Measurements from ENCODE around the gene KRTAP10-1. TPM values are rescaled to one million over a fixed set of nuclear protein-coding genes. Genes with fewer than 3 reads are reported as not detected.

Gene KRTAP10-1
- polyA plus RNA-seq, 2 of the 4 experiments (the other 2 are of a cell fraction), result not detected

- H3K4me1 ChIP-seq, result no peaks in the 10 kb centered on the region
- WGBS (ENCODE audit: missing lambda C conversion rate), result 74% methylated on average over 10 of the region's 33 CpGs
- ChIA-PET CTCF (no interaction called here), POLR2A (no interaction called here)
- no peak for DNase-seq (ENCODE audit: low read depth in 1 of 2, low spot score in 1 of 2)
- no peak overlapping the region for H3K27ac ChIP-seq
- no peak for ATAC-seq
- peaks cover 14% of the 10 kb centered on the region; the same call in 2 of the 3 replicates for H3K9me3 ChIP-seq
- no peak for FAIRE-seq
- H3K4me3 ChIP-seq, result no peak overlapping the region
- no peak overlapping the region for H3K4me2 ChIP-seq
- TF ChIP-seq HEYL (CRISPR knock-in tag; IDR thresholded peaks at IDR 0.05) (no peak), KDM1A (IDR thresholded peaks at IDR 0.05; ENCODE audit: low read depth) (no peak), PBX3 (IDR thresholded peaks at IDR 0.05) (no peak), PHF8 (IDR thresholded peaks at IDR 0.05; ENCODE audit: borderline replicate concordance, low read depth) (no peak), HDAC2 (IDR thresholded peaks at IDR 0.05) (no peak), ZFP36 (IDR thresholded peaks at IDR 0.05; ENCODE audit: borderline replicate concordance, partially characterized antibody) (no peak), CEBPB (IDR thresholded peaks at IDR 0.05) (no peak), EHF (CRISPR knock-in tag; IDR thresholded peaks at IDR 0.05) (no peak), GATA3 (IDR thresholded peaks at IDR 0.05; ENCODE audit: borderline replicate concordance) (no peak), ZC3H11A (IDR thresholded peaks at IDR 0.05) (no peak), EP300 (IDR thresholded peaks at IDR 0.05) (no peak), HES2 (IDR thresholded peaks at IDR 0.05) (no peak), SMC3 (IDR thresholded peaks at IDR 0.05) (no peak), ZNF302 (CRISPR knock-in tag; IDR thresholded peaks at IDR 0.05) (no peak), FOXS1 (CRISPR knock-in tag; IDR thresholded peaks at IDR 0.05) (no peak), NFE2L2 (conservative IDR thresholded peaks at IDR 0.05; ENCODE audit: low read length) (no peak), RARB (CRISPR knock-in tag; IDR thresholded peaks at IDR 0.05) (no peak)
Measured at GRCh38 chr21:44537930-44538911, 1.8 kb downstream of the KRTAP10-1 start.

GRCh38 chr21:44535963-44536362 is 4.0 kb downstream of the KRTAP10-1 start:
- Histone ChIP-seq H3K9me3 (no peaks in the 10 kb centered on the region), H3K4me1 (no peaks in the 10 kb centered on the region), H3K4me2 (no peak overlapping the region), H3K4me3 (no peak overlapping the region), H3K27ac (no peak overlapping the region)
- ChIA-PET CTCF (no interaction called here), POLR2A (no interaction called here)
- TF ChIP-seq TP53 (CRISPR knock-in tag; IDR thresholded peaks at IDR 0.05), result no peak
- TF ChIP-seq ZSCAN20 (CRISPR knock-in tag; IDR thresholded peaks at IDR 0.05), result no peak
- no peak for TF ChIP-seq ZC3H11A (IDR thresholded peaks at IDR 0.05)
- TF ChIP-seq NR3C1 (IDR thresholded peaks at IDR 0.05), result no peak
- no peak for TF ChIP-seq CHD2 (IDR thresholded peaks at IDR 0.05; ENCODE audit: low read length, partially characterized antibody)
- WGBS (ENCODE audit: missing lambda C conversion rate), result 55% methylated on average over 6 of the region's 7 CpGs
- no peak for ATAC-seq
- no peak for FAIRE-seq
- no peak for DNase-seq (ENCODE audit: low read depth in 1 of 2, low spot score in 1 of 2)

- H3K4me3 ChIP-seq, result no peak overlapping the region
- FAIRE-seq, result no peak
- POLR2A ChIA-PET, result no interaction called here
- CTCF ChIA-PET, result no interaction called here
- H3K27ac ChIP-seq, result no peak overlapping the region
- TF ChIP-seq HOXA7 (CRISPR knock-in tag; IDR thresholded peaks at IDR 0.05), result no peak
- TF ChIP-seq KDM5A (IDR thresholded peaks at IDR 0.05), result no peak
- no peak for TF ChIP-seq ESRRA (IDR thresholded peaks at IDR 0.05; ENCODE audit: borderline replicate concordance, low read length)
- no peak for TF ChIP-seq CBX2 (IDR thresholded peaks at IDR 0.05; ENCODE audit: borderline replicate concordance, low read depth)
- TF ChIP-seq POLR2AphosphoS2 (conservative IDR thresholded peaks at IDR 0.05; ENCODE audit: low read length), result no peak
- TF ChIP-seq KDM1A (IDR thresholded peaks at IDR 0.05; ENCODE audit: low read depth), result no peak
- TF ChIP-seq CHD4 (IDR thresholded peaks at IDR 0.05; ENCODE audit: borderline replicate concordance), result no peak
- TF ChIP-seq HDAC2 (IDR thresholded peaks at IDR 0.05), result no peak
- no peak for TF ChIP-seq MYC (IDR thresholded peaks at IDR 0.05; ENCODE audit: borderline replicate concordance, low read length)
- TF ChIP-seq RAD21 (conservative IDR thresholded peaks at IDR 0.05 in 1 of 2, IDR thresholded peaks at IDR 0.05 in 1 of 2), result no peak
- no peak for TF ChIP-seq TFCP2L1 (CRISPR knock-in tag; IDR thresholded peaks at IDR 0.05)
- no peak for TF ChIP-seq ZC3H11A (IDR thresholded peaks at IDR 0.05)
- no peak for TF ChIP-seq FOSB (CRISPR knock-in tag; IDR thresholded peaks at IDR 0.05)
- no peak for ATAC-seq
- H3K4me1 ChIP-seq, result no peaks in the 10 kb centered on the region
- DNase-seq (ENCODE audit: low read depth in 1 of 2, low spot score in 1 of 2), result no peak
- no peaks in the 10 kb centered on the region for H3K9me3 ChIP-seq
- H3K4me2 ChIP-seq, result no peak overlapping the region
- WGBS (ENCODE audit: missing lambda C conversion rate), result 87% methylated on average over 6 of the region's 6 CpGs
Measured at GRCh38 chr21:44534688-44535087, 5.3 kb downstream of the KRTAP10-1 start.

Measured in A549 (cell line).